GM23248 (cell line): Measurements from ENCODE around the gene SLC5A4. TPM values are rescaled to one million over a fixed set of nuclear protein-coding genes. Genes with fewer than 3 reads are reported as not detected.
"Not testable (repeated sequence)": the region's sequence is repeated elsewhere in the genome, so short reads cannot be mapped to it uniquely, and the experiment has no call there.

Experiments used
- DNase-seq: peaks from one replicate; pipeline ENCODE4 v3.0.0-alpha.2; 2015
- H2AFZ ChIP-seq: fragments of 200-600 bp; sonication (generic); 2 replicates; pipeline ENCODE4 v1.6.1; 2016; ENCODE audit warnings: antibody characterized with exemption
- H3F3A ChIP-seq: fragments of 200-600 bp; sonication (generic); 2 replicates; pipeline ENCODE4 v1.6.1; 2016; ENCODE audit warnings: mild to moderate bottlenecking, antibody characterized with exemption, mixed run types; ENCODE audit not compliant: insufficient read depth
- H3K27ac ChIP-seq: fragments of 200-600 bp; sonication (generic); 2 replicates; pipeline ENCODE4 v1.5.1; 2016; ENCODE audit warnings: mild to moderate bottlenecking
- H3K27me3 ChIP-seq: fragments of 200-600 bp; sonication (generic); replicated peaks from 2 replicates; pipeline ENCODE4 v1.6.1; 2016; ENCODE audit warnings: mild to moderate bottlenecking; ENCODE audit not compliant: insufficient read depth
- H3K36me3 ChIP-seq: fragments of 200-600 bp; sonication (generic); 2 replicates; pipeline ENCODE4 v1.6.1; 2016; ENCODE audit warnings: low read depth, mild to moderate bottlenecking
- H3K4me1 ChIP-seq: fragments of 200-600 bp; sonication (generic); 2 replicates; pipeline ENCODE4 v1.6.1; 2016; ENCODE audit warnings: mild to moderate bottlenecking; ENCODE audit not compliant: insufficient read depth
- H3K4me2 ChIP-seq: fragments of 200-600 bp; sonication (generic); one replicate; pipeline ENCODE4 v1.6.1; 2016; ENCODE audit warnings: mild to moderate bottlenecking; ENCODE audit not compliant: unreplicated experiment
- H3K4me3 ChIP-seq: fragments of 200-600 bp; sonication (generic); 2 replicates; pipeline ENCODE4 v1.5.1; 2016; ENCODE audit warnings: mild to moderate bottlenecking
- H3K79me2 ChIP-seq: fragments of 200-600 bp; sonication (generic); 2 replicates; pipeline ENCODE4 v1.6.1; 2016; ENCODE audit warnings: mild to moderate bottlenecking; ENCODE audit not compliant: insufficient read depth
- H3K9ac ChIP-seq: fragments of 200-600 bp; sonication (generic); 2 replicates; pipeline ENCODE4 v1.6.1; 2016; ENCODE audit warnings: mild to moderate bottlenecking
- H3K9me2 ChIP-seq: fragments of 200-600 bp; sonication (generic); 2 replicates; pipeline ENCODE4 v1.6.1; 2016; ENCODE audit warnings: mixed run types, mild to moderate bottlenecking, moderate library complexity; ENCODE audit not compliant: insufficient read depth
- H3K9me3 ChIP-seq: fragments of 200-600 bp; sonication (generic); one replicate; pipeline ENCODE4 v1.6.1; 2017; ENCODE audit warnings: low read depth
- H4K20me1 ChIP-seq: fragments of 200-600 bp; sonication (generic); 2 replicates; pipeline ENCODE4 v1.6.0; 2016; ENCODE audit not compliant: insufficient read depth
- EZH2 ChIP-seq: fragments of 200-600 bp; sonication (generic); IDR thresholded peaks from 2 replicates; pipeline ENCODE4 v1.6.1; 2018; ENCODE audit warnings: antibody characterized with exemption, mild to moderate bottlenecking; ENCODE audit not compliant: insufficient read depth, poor library complexity, severe bottlenecking
- EZH2phosphoT487 ChIP-seq: fragments of 200-600 bp; sonication (generic); IDR thresholded peaks from 2 replicates; pipeline ENCODE4 v1.6.1; 2018; ENCODE audit warnings: antibody characterized with exemption, moderate library complexity, mild to moderate bottlenecking, low read depth; ENCODE audit not compliant: insufficient read depth
- WGBS, 2 experiments: methylation state at CpG; one replicate each; pipeline ENCODE4 v1.1.6; 2015 to 2017; ENCODE audit warnings: low lambda C conversion rate in 2 of 2, low coverage in 1 of 2; ENCODE audit errors: missing lambda C conversion rate in 2 of 2; 5-methylcytosine and 5-hydroxymethylcytosine counted together
- in situ Hi-C: fragments of 300-500 bp; cut with MboI; formaldehyde crosslinking; loops from 2 replicates; pipeline ENCODE4 v1.15.0; 2020
- polyA plus RNA-seq: library from polyadenylated mRNA; unstranded; fragments of >200 nt; fragmentation: Nextera tagmentation; extraction: Ambion mirVana; gene quantifications from 2 replicates; pipeline ENCODE4 v1.2.1, GENCODE V29; 2016
- total RNA-seq: library from RNA; depleted of rRNA; stranded (reverse); fragments of >200 nt; shearing (Covaris generic); gene quantifications from 2 replicates; pipeline ENCODE4 v1.2.3, GENCODE V29; 2014

SLC5A4 gene
- total and polyA plus RNA-seq, 2 experiments from 2014 or later, result not detected

DNA sequence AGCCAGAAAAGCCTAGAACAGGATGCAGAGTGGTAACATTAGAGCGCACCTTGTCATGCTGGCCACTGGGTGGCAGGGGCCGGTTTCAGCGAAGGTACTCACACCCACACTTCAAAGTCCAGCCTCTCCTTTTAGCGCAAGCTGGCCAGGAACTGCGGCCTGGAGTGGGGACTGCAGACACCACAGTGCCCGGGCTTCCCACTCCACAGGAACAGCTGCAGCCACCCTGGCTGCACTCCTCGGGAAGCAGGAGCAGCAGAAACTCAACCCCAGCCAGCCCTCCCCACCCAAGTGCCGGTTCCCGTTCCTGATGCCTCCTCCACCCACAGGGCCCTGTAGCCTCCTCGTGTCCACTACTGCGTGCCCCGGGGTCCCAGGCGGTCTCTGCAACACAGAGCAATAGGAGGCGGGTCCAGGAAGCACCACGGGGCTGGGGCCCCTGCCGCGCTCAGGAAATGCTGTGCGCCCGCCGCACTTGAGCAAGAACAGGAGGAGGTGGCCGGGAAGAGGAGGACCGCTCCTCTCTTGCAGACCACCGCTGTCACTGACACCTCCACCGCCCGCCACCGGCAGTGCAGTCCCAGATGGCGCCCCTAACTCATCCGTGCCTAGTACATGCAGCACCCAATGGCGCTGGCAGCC, 52.5 kb downstream of the SLC5A4 start:
- no peaks in the 10 kb centered on the region for H4K20me1 ChIP-seq
- H3K9ac ChIP-seq, result no peak overlapping the region
- 22 to 24% methylated on average over 22 to 29 of the region's 29 CpGs for WGBS, 2 experiments
- TF ChIP-seq EZH2phosphoT487 (no peak), EZH2 (no peak)
- no peak overlapping the region for H3K27ac ChIP-seq
- no peak overlapping the region for H2AFZ ChIP-seq
- no peak overlapping the region for H3K4me2 ChIP-seq
- H3K4me1 ChIP-seq, result no peaks in the 10 kb centered on the region
- DNase-seq, result peak; percentile 53
- no peaks in the 10 kb centered on the region for H3K79me2 ChIP-seq
- H3K9me2 ChIP-seq, result no peaks in the 10 kb centered on the region
- in situ Hi-C loops, result no loop called here
- no peaks in the 10 kb centered on the region for H3K36me3 ChIP-seq
- H3K4me3 ChIP-seq, result no peak overlapping the region
- no peaks in the 10 kb centered on the region for H3F3A ChIP-seq
- peaks cover 11% of the 10 kb centered on the region for H3K27me3 ChIP-seq
- no peaks in the 10 kb centered on the region for H3K9me3 ChIP-seq

DNA sequence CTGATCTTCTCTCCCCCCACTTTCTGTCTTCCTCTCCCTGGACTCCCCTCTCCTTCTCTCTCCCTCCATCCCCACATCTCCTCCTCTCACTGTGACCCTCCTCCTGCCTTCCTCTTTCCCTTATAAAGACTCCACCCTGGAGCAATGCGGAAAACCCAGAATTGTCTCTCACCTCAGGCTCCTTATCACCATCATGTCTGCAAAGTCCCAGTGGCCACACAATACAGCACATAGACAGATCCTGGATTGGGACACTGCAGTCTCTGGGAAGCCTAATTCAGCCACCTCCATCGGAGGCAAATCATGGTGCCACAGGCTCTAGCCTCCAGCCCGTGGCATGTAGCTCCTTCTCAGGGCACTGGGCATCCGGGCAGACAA, 53.0 kb downstream of the SLC5A4 start:
- Histone ChIP-seq H3K27ac (no peak overlapping the region), H2AFZ (no peak overlapping the region), H3K79me2 (no peaks in the 10 kb centered on the region), H3K4me2 (no peak overlapping the region), H3K9me3 (no peaks in the 10 kb centered on the region), H3K4me1 (no peaks in the 10 kb centered on the region), H3K27me3 (peaks cover 11% of the 10 kb centered on the region), H3K9ac (no peak overlapping the region), H3K36me3 (no peaks in the 10 kb centered on the region), H3F3A (no peaks in the 10 kb centered on the region), H4K20me1 (no peaks in the 10 kb centered on the region), H3K4me3 (no peak overlapping the region), H3K9me2 (no peaks in the 10 kb centered on the region)
- no peak for DNase-seq
- in situ Hi-C loops, result no loop called here
- TF ChIP-seq EZH2, result no peak
- TF ChIP-seq EZH2phosphoT487, result no peak
- WGBS, 2 experiments, result 19 to 20% methylated on average over 4 of the region's 4 CpGs

DNA sequence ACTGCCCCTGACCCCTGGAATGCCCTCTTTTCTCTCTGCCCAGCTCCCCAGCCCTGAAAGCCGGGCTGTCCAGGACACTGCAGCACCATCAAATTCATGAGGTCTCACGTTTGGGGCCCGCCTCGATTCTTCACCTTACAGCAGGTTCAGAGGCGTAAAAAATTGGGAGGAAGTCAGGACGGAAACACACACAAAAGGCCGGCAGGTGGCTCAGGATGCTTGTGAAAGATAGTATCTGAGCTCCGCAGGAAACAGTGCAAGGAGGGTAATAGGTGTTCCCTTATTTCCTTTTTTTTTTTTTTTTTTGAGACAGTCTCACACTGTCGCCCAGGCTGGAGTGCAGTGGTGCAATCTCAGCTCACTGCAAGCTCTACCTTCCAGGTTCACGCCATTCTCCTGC, 54.4 kb downstream of the SLC5A4 start:
- DNase-seq, result no peak
- 47 to 55% methylated on average over 9 to 10 of the region's 10 CpGs for WGBS, 2 experiments

DNA sequence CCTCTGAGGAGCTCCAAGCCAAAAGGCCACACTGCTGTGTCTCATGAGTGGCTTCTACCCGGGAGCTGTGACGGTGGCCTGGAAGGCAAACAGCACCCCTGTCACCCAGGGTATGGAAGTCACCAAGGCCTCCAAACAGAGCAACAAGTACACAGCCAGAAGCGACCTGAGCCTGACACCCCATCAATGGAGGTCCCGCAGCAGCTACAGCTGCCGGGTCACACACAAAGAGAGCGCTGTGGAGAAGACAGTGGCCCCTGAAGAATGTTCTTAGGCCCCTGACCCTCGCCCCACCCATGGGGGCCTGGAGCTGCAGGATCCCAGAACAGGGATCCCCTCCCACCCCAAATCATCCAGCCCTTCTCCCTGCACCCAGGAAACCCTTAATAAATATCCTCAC, 55.2 kb downstream of the SLC5A4 start:
- in situ Hi-C loops, result no loop called here
- Histone ChIP-seq H3K9ac (no peak overlapping the region), H3K79me2 (no peaks in the 10 kb centered on the region), H3K9me2 (no peaks in the 10 kb centered on the region), H3F3A (no peaks in the 10 kb centered on the region), H2AFZ (no peak overlapping the region), H3K27me3 (peaks cover 20% of the 10 kb centered on the region), H3K4me1 (no peaks in the 10 kb centered on the region), H3K4me3 (no peak overlapping the region), H4K20me1 (no peaks in the 10 kb centered on the region), H3K9me3 (no peaks in the 10 kb centered on the region), H3K4me2 (no peak overlapping the region), H3K36me3 (no peaks in the 10 kb centered on the region), H3K27ac (no peak overlapping the region)
- 45 to 60% methylated on average over 7 of the region's 7 CpGs for WGBS, 2 experiments
- DNase-seq, result no peak
- no peak for TF ChIP-seq EZH2
- TF ChIP-seq EZH2phosphoT487, result no peak

More for the DNA sequence above, 54.4 kb downstream of the SLC5A4 start:
- no peak overlapping the region for H3K9ac ChIP-seq
- peaks cover 20% of the 10 kb centered on the region for H3K27me3 ChIP-seq
- no peak overlapping the region for H2AFZ ChIP-seq
- H3K4me3 ChIP-seq, result no peak overlapping the region
- TF ChIP-seq EZH2, result no peak
- TF ChIP-seq EZH2phosphoT487, result no peak
- no peaks in the 10 kb centered on the region for H4K20me1 ChIP-seq
- in situ Hi-C loops, result no loop called here
- no peaks in the 10 kb centered on the region for H3K9me3 ChIP-seq
- no peaks in the 10 kb centered on the region for H3K36me3 ChIP-seq
- no peaks in the 10 kb centered on the region for H3K79me2 ChIP-seq
- no peaks in the 10 kb centered on the region for H3K9me2 ChIP-seq
- H3K4me2 ChIP-seq, result no peak overlapping the region
- no peak overlapping the region for H3K27ac ChIP-seq
- H3F3A ChIP-seq, result no peaks in the 10 kb centered on the region
- no peaks in the 10 kb centered on the region for H3K4me1 ChIP-seq

DNA sequence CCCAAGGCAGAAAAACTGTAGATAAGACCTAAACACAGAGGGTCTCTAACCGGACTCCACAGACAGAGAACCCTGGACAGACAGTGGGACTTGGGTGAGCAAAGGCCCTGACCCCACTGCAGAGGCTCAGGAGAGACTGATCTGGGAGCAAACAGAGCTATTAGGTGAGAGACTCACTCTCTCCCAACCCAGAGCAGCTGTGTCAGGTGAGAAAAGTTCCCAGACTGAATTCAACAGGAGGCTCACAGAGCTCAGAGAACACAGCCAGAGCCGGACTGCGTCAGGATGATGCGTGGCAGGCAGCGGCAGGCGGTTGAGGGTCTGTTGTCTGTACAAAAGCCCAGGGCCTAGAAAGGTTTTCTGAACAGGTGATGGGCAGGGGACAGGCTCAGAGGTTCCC, 55.8 kb downstream of the SLC5A4 start:
- no peak for DNase-seq
- in situ Hi-C loops, result no loop called here
- Histone ChIP-seq H2AFZ (no peak overlapping the region), H3K79me2 (no peaks in the 10 kb centered on the region), H3F3A (no peaks in the 10 kb centered on the region), H3K27me3 (peaks cover 20% of the 10 kb centered on the region), H3K4me3 (no peak overlapping the region), H3K4me2 (no peak overlapping the region), H3K4me1 (no peaks in the 10 kb centered on the region), H3K9me2 (no peaks in the 10 kb centered on the region), H3K36me3 (no peaks in the 10 kb centered on the region), H3K27ac (no peak overlapping the region), H4K20me1 (no peaks in the 10 kb centered on the region), H3K9me3 (no peaks in the 10 kb centered on the region), H3K9ac (no peak overlapping the region)
- whole genome bisulfite sequencing, 2 experiments, result 73 to 75% methylated on average over 6 of the region's 6 CpGs
- TF ChIP-seq EZH2phosphoT487, result no peak
- no peak for TF ChIP-seq EZH2

DNA sequence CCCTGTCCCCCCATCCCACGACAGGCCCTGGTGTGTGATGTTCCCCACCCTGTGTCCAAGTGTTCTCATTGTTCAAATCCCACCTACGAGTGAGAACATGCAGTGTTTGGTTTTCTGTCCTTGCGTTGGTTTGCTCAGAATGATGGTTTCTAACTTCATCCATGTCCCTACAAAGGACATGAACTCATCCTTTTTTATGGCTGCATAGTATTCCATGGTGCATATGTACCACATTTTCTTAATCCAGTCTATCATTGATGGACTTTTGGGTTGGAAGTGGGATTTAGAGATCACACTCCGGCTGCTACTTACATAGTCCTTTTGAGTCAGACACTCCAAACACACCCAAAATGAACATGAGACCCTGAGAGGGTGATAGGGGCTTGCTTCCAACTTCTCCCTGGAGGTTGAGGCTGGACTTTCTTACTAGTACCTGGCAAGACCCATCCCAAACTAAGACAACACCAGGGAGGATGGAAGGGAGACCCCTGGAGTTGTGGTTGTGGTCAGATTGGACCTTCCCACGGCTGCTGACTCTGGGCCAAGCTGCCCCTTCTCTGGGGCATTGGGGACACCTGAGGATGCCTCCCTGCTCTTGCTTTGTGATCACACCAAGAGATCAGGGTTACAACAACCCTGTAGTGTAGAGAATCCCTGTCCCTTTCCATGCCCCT, 57.5 kb downstream of the SLC5A4 start:
- H3K4me2 ChIP-seq, H2AFZ ChIP-seq, H4K20me1 ChIP-seq, H3K36me3 ChIP-seq, H3K79me2 ChIP-seq, H3K9me3 ChIP-seq, in situ Hi-C loops, H3K9ac ChIP-seq, H3K9me2 ChIP-seq, DNase-seq, H3F3A ChIP-seq, H3K4me1 ChIP-seq, H3K27ac ChIP-seq, H3K4me3 ChIP-seq: not testable (repeated sequence)
- peaks cover 14% of the 10 kb centered on the region for H3K27me3 ChIP-seq
- WGBS, 2 experiments, result 52 to 55% methylated on average over 5 of the region's 5 CpGs

DNA sequence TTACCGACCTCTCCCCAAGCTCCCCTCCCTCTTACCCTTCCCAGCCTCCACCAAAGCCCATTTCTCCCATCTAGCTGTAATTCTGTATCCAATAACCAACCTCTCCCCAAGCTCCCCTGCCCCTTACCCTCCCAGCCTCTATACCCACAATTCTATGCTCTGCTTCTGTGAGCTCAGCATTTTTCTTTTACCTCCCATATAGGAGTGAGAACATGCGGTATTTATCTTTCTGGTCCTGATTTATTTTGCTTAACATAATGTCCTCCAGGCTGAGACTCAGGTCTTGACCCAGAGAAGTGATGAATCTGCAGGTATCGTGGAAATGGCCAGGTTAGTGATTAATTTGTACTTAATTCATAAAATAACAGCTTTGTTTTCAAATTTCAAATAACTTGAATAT, 59.2 kb downstream of the SLC5A4 start:
- in situ Hi-C loops, H3K79me2 ChIP-seq, H2AFZ ChIP-seq, H3K9ac ChIP-seq, DNase-seq, H3K9me2 ChIP-seq, H3K27ac ChIP-seq, H3F3A ChIP-seq, H3K4me3 ChIP-seq, H4K20me1 ChIP-seq, H3K9me3 ChIP-seq, H3K4me1 ChIP-seq, H3K36me3 ChIP-seq, H3K4me2 ChIP-seq: not testable (repeated sequence)
- 33 to 41% methylated on average over 3 of the region's 3 CpGs for WGBS, 2 experiments
- H3K27me3 ChIP-seq, result peaks cover 14% of the 10 kb centered on the region
